GM12873 (cell line): ENCODE results near the gene CNKSR2.

Source experiments
- TF ChIP-seq, protein P1 (sequence below): IDR thresholded peaks from 2 replicates; pipeline ENCODE4 v1.5.1; 2012; ENCODE audit warnings: low read depth, mild to moderate bottlenecking, moderate library complexity, low read length, control low read depth; ENCODE audit not compliant: insufficient read depth; ENCODE audit errors: missing control alignments

The CNKSR2 gene

GRCh38 chrX:21374163-21374993 is at the start of gene CNKSR2:
CNKSR2 (plus strand) TSS chrX:21374418; CDS start chrX:21374898, 480 bp downstream.
- TF ChIP-seq, protein P1, sequence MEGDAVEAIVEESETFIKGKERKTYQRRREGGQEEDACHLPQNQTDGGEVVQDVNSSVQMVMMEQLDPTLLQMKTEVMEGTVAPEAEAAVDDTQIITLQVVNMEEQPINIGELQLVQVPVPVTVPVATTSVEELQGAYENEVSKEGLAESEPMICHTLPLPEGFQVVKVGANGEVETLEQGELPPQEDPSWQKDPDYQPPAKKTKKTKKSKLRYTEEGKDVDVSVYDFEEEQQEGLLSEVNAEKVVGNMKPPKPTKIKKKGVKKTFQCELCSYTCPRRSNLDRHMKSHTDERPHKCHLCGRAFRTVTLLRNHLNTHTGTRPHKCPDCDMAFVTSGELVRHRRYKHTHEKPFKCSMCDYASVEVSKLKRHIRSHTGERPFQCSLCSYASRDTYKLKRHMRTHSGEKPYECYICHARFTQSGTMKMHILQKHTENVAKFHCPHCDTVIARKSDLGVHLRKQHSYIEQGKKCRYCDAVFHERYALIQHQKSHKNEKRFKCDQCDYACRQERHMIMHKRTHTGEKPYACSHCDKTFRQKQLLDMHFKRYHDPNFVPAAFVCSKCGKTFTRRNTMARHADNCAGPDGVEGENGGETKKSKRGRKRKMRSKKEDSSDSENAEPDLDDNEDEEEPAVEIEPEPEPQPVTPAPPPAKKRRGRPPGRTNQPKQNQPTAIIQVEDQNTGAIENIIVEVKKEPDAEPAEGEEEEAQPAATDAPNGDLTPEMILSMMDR, result no peak

DNA sequence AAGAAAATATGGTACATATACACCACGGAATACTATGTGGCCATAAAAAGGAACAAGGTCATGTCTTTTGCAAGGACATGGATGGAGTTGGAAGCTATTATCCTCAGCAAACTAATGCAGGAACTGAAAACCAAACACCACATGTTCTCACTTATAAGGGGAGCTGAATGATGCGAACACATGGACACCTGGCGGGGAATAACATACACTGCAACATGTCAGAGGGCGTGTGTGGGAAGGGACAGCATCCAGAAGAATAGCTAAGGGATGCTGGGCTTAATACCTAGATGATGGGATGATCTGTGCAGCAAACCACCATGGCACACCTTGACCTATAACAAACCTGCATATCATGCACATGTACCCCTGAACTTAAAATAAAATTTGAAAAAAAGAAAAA is 19.5 kb upstream of the CNKSR2 start:
- TF ChIP-seq, protein P1, result no peak

DNA sequence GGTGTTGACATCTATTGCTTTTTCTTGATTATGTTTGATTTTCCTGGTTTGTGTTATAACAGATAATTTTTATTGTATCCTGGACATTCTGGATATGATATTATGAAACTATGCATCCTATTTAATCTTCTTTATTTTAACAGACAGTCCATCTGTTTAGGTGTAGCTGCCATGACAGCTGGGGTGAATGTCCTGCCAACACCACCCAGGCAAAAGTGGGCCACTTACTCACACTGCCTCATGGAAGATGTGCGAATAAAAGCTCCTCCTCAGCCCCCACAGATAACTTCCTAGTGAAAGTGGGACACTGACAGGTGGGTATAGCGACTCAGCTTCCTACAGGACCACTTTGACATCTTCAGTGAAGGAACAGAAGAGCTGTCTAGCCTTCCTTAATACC is 18.4 kb upstream of the CNKSR2 start:
- TF ChIP-seq, protein P1, result no peak

- TF ChIP-seq, protein P1, result no peak
Observed at GRCh38 chrX:21369613-21370012, 4.6 kb upstream of the CNKSR2 start.

GRCh38 chrX:21373001-21373400 is 1.2 kb upstream of the CNKSR2 start:
- TF ChIP-seq, protein P1, result no peak

- TF ChIP-seq, protein P1, result no peak
Observed at GRCh38 chrX:21373637-21374162, 518 bp upstream of the CNKSR2 start.

- TF ChIP-seq, protein P1, result no peak
Observed at GRCh38 chrX:21374994-21375707, 933 bp downstream of the CNKSR2 start.
